Raji (cell line): ENCODE data around the gene NRG2.

Experiments
- POLR2A ChIP-seq: IDR thresholded peaks from 2 replicates; pipeline ENCODE4 v1.6.1; 2011; ENCODE audit warnings: low read depth, low read length, control low read depth; ENCODE audit not compliant: insufficient read depth

The NRG2 gene

DNA sequence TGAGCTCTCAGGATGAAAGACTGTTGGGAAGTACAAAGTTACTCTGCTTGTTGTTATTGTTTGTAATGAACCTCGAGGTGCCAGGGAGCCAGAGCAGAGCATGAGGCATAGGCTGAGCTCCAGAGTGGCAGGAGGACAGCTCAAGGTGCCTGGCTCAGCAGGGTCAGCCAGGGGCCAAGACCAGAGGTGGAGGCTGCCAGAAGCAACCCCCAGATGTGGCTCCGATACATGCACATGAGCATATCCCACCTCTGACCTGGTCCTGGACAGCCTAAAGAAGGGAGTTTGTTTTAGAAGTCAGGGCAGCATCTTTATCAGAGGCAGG is 141.9 kb downstream of the NRG2 start:
- no peak for TF ChIP-seq POLR2A

- TF ChIP-seq POLR2A = no peak
Measured at GRCh38 chr5:139900546-139901250, 142.4 kb downstream of the NRG2 start.

GRCh38 chr5:139898981-139899380 is 144.1 kb downstream of the NRG2 start:
- TF ChIP-seq POLR2A = no peak

GRCh38 chr5:139897982-139898381 is 145.1 kb downstream of the NRG2 start:
- no peak for TF ChIP-seq POLR2A

GRCh38 chr5:139897342-139897741 is 145.8 kb downstream of the NRG2 start:
- TF ChIP-seq POLR2A = no peak

DNA sequence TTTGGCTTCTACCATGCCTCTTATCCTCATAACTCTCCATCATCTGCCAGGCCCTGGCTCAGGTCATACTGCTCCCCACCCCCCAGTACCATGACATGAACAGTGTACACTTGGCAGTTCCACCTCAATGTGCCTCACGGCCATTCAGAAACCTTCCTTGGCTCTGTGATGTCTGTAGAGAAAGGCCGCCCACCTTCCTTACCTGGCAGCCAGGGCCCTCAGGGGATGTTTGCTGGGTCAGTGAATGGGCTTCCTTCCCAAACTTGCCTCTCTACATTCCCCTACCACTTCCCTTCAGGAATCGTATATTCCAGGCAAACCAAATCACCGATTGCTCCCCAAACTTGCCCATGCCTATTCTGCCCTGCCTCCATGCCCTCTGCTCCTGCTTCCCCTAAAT is 146.4 kb downstream of the NRG2 start:
- TF ChIP-seq POLR2A = no peak

GRCh38 chr5:139895647-139896046 is 147.5 kb downstream of the NRG2 start:
- TF ChIP-seq POLR2A = no peak

DNA sequence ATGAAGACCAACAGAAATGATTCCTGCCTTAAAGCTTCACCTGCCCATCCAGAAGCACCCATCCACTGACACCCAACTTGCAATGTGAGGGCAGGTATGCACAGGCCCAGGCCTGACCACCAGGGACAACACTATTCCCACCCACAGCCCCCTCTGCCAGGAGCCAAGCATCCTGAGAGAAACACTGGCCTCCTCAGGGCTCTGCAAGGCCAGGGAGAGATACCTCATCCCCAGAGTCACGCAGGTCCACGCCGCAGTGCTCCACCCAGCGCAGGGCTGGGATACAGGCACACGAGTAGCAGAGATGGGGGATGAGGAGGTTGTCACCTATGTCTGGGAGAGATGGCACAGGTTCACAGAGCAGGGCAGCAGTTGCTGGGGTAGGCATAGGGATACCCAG is 148.1 kb downstream of the NRG2 start:
- no peak for TF ChIP-seq POLR2A

DNA sequence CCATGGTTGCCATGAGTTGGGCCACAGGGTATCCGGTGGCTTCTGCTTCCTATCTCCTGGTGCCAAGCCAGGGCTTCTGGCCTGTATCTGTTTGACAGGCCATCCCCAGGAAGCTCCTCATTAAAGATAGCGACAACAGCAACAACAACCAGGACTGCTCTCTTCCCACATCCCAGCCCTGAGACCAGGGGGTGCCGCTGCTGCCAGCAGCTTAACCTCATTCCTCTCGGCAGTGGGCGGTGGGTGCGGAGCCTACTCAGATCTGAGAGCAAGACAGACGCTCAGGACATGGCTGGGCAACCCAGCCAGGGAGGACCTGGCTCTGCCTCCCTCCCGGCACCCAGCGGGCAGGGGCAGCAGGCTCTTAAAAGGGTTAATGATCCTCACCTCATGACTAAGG is 149.2 kb downstream of the NRG2 start:
- no peak for TF ChIP-seq POLR2A

DNA sequence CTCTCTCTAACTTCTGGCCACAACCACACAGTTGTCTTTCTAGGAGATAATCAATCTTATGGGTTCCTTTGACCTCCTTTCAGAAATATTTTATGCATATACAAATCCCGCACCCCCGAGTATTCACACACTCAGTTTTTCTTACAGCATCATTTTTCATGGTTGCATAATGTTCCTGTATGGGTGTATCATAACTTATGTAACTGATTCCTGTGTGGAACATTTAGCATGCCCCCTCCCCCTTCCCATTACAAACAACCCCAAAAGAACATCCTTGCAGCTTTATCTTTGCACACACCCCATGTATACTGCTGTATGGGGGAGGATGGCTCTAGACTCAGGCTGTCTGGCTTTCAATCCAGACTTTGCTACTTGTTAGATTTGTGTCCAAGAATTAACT is 153.7 kb downstream of the NRG2 start:
- no peak for TF ChIP-seq POLR2A

GRCh38 chr5:139888370-139888769 is 154.7 kb downstream of the NRG2 start:
- no peak for TF ChIP-seq POLR2A

DNA sequence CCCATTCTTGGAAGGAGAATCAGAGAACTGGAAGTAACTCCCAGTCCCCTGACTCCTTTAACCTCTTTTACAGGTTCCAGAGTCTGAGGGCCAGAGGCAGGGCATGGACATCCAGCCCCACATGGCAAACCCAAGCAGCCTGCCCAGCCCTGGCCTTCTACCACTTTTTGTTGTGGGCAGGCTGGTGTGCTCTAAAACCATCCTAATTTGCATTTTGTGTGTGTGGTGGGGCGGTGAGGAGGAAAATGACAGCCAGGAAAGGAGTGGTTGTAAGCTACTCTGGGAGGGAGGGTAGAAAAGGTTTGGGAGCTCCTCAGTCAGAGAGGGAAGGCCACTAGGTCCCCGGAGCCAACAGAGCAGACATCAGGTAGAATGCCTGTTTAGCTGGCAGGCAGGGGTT is 156.9 kb downstream of the NRG2 start:
- no peak for TF ChIP-seq POLR2A

GRCh38 chr5:139885857-139886208 is 157.3 kb downstream of the NRG2 start:
- TF ChIP-seq POLR2A = no peak

- no peak for TF ChIP-seq POLR2A
Measured at GRCh38 chr5:139885172-139885856, 157.8 kb downstream of the NRG2 start.

DNA sequence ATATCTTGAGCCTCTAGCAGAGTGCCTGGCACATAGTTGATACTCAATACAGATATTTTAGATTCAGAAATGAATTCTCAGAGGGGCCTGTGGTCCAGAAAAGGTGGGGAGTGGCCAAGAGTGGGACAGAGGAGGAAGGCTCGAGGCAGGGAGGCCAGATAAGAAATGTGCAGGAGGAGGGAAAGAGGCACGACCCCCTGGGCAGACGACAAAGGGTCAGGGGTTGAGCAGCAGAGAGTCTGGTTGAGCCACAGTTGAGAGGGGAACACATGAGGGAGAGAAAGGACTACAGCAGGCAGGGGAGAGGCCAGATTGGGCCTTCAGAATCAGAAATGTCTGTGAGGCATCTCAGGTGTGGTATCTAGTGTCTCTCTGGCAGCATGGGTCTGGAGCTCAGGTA is 158.4 kb downstream of the NRG2 start:
- no peak for TF ChIP-seq POLR2A

GRCh38 chr5:139884144-139884543 is 159.0 kb downstream of the NRG2 start:
- no peak for TF ChIP-seq POLR2A
